Stomach (tissue), 9 donors: Measurements from ENCODE around the gene SRP72. TPM values are rescaled to one million over a fixed set of nuclear protein-coding genes. Genes with fewer than 3 reads are reported as not detected.

Experiments used
- DNase-seq, 2 donors: peaks; one replicate each; pipeline versions ENCODE4 v3.0.0 to v3.0.0-alpha.2; 2013 to 2019
- H3K27ac ChIP-seq, 5 donors: fragments of 200-600 bp in 4 of 5; sonication (generic) in 4 of 5; one replicate each; pipeline ENCODE4 v1.5.1; 2013 to 2019; ENCODE audit warnings: mild to moderate bottlenecking in 1 of 5, moderate library complexity in 1 of 5
- H3K27me3 ChIP-seq, 3 donors: fragments of 200-600 bp; sonication (generic); one replicate each; pipeline ENCODE4 v1.5.1; 2017 to 2019; ENCODE audit warnings: mixed run types in 1 of 3
- H3K36me3 ChIP-seq, 4 donors: fragments of 200-600 bp; sonication (generic); 1 replicate in 3 of 4; 2 replicates in 1 of 4; pipeline ENCODE4 v1.5.1; 2016 to 2019
- H3K4me1 ChIP-seq, 4 donors: fragments of 200-600 bp; sonication (generic); one replicate each; pipeline ENCODE4 v1.5.1; 2016 to 2019
- H3K4me3 ChIP-seq, 4 donors: fragments of 200-600 bp; sonication (generic) in 3 of 4; one replicate each; pipeline ENCODE4 v1.5.1; 2016 to 2019; ENCODE audit warnings: mild to moderate bottlenecking in 1 of 4
- H3K9me3 ChIP-seq, 4 donors: fragments of 200-600 bp; sonication (generic); one replicate each; pipeline ENCODE4 v1.5.1; 2016 to 2019
- CTCF ChIP-seq, 7 experiments: fragments of 450-650 bp in 4 of 7; fragments of 200-600 bp in 3 of 7; sonication (generic) in 3 of 7; IDR thresholded peaks; one replicate each; pipeline ENCODE4 v1.5.1; 2016 to 2019; ENCODE audit warnings: antibody characterized with exemption in 7 of 7, control low read depth in 2 of 7, mild to moderate bottlenecking in 1 of 7
- EP300 ChIP-seq: sonication (generic); formaldehyde crosslinking; IDR thresholded peaks from one replicate; pipeline ENCODE4 v1.6.1; 2017; ENCODE audit warnings: antibody characterized with exemption
- POLR2A ChIP-seq, 4 donors: fragments of 450-650 bp; IDR thresholded peaks; one replicate each; pipeline ENCODE4 v1.6.1; 2016; ENCODE audit warnings: antibody characterized with exemption in 4 of 4, control low read depth in 2 of 4, mild to moderate bottlenecking in 1 of 4, moderate library complexity in 1 of 4
- POLR2AphosphoS5 ChIP-seq, 3 donors: sonication (generic); formaldehyde crosslinking; IDR thresholded peaks; one replicate each; pipeline ENCODE4 v1.6.1; 2016; ENCODE audit warnings: antibody characterized with exemption in 3 of 3
- WGBS, 5 donors: extraction: QIAGEN DNeasy Blood & Tissue Kit in 3 of 5; methylation state at CpG; one replicate each; pipeline versions ENCODE4 v1.1.5 to v1.1.7; 2013 to 2018; 5-methylcytosine and 5-hydroxymethylcytosine counted together
- intact Hi-C: fragments of 100-400 bp; cut with DNase I; formaldehyde crosslinking; loops from one replicate; pipeline ENCODE4 v1.15.1; 2023; ENCODE audit warnings: low total_unique reads
- polyA plus RNA-seq, 3 donors: library from polyadenylated mRNA; stranded (reverse); fragments of 200-250 nt; gene quantifications; one replicate each; pipeline ENCODE4 v1.2.3, GENCODE V29; 2013
- total RNA-seq, 5 donors: library from RNA; depleted of rRNA; stranded (reverse); fragments of >200 nt; gene quantifications; one replicate each; pipeline versions ENCODE4 v1.1.0 to v1.2.3, GENCODE V29; 2014 to 2016
- donor health status: healthy with polysubstance abuse.
- donor health status: Bipolar disorder and iron deficiency.
- donor health status: healthy.

SRP72 gene
- total and polyA plus RNA-seq, 8 donors = 28.4 to 63.7 (median 37.4) TPM

- H3K27me3 ChIP-seq = no peaks in the 10 kb centered on the region
- peaks cover 11 to 76% (median 69%) of the 10 kb centered on the region in 4 donors for H3K36me3 ChIP-seq
- no peak for DNase-seq
- no peak overlapping the region for H3K27ac ChIP-seq
- H3K4me3 ChIP-seq = no peak overlapping the region
- no peaks in the 10 kb centered on the region for H3K4me1 ChIP-seq
- H3K9me3 ChIP-seq = no peaks in the 10 kb centered on the region
- 88 to 100% (median 96%) methylated on average over 1 of the region's 1 CpG for WGBS, 5 donors
- intact Hi-C loops = no loop called here
- no peak for TF ChIP-seq CTCF (IDR thresholded peaks at IDR 0.05)
- no peak for TF ChIP-seq POLR2AphosphoS5 (IDR thresholded peaks at IDR 0.05)
- no peak for TF ChIP-seq POLR2A (IDR thresholded peaks at IDR 0.05)
- TF ChIP-seq EP300 = no peak
Observed at GRCh38 chr4:56450342-56450741, 17.1 kb upstream of the SRP72 start.

- no peak overlapping the region for H3K4me3 ChIP-seq
- 76 to 87% (median 81%) methylated on average over 3 of the region's 3 CpGs for WGBS, 5 donors
- H3K9me3 ChIP-seq = no peaks in the 10 kb centered on the region
- no peaks in the 10 kb centered on the region for H3K27me3 ChIP-seq
- intact Hi-C loops = no loop called here
- H3K27ac ChIP-seq = no peak overlapping the region
- peaks cover 2 to 13% (median 7%) of the 10 kb centered on the region in 4 donors for H3K4me1 ChIP-seq
- no peak for TF ChIP-seq POLR2A (IDR thresholded peaks at IDR 0.05)
- H3K36me3 ChIP-seq = peaks cover 7 to 73% (median 59%) of the 10 kb centered on the region in 4 donors
- no peak for DNase-seq
Observed at GRCh38 chr4:56460085-56460484, 7.3 kb upstream of the SRP72 start.

- DNase-seq = no peak
- Histone ChIP-seq H3K9me3 (no peaks in the 10 kb centered on the region), H3K4me3 (no peak overlapping the region), H3K27me3 (no peaks in the 10 kb centered on the region), H3K36me3 (peaks cover 7 to 56% (median 45%) of the 10 kb centered on the region in 4 donors), H3K4me1 (peaks cover 13 to 28% (median 20%) of the 10 kb centered on the region in 4 donors), H3K27ac (no peak overlapping the region)
- TF ChIP-seq POLR2AphosphoS5 (IDR thresholded peaks at IDR 0.05) (no peak), POLR2A (IDR thresholded peaks at IDR 0.05) (no peak), EP300 (no peak), CTCF (IDR thresholded peaks at IDR 0.05) (no peak)
- intact Hi-C loops = no loop called here
Observed at GRCh38 chr4:56462157-56462556, 5.3 kb upstream of the SRP72 start.

GRCh38 chr4:56463711-56464110 lies 3.7 kb upstream of the SRP72 start:
- WGBS, 5 donors = 88 to 94% (median 92%) methylated on average over 5 of the region's 5 CpGs
- intact Hi-C loops = no loop called here
- DNase-seq = no peak
- H3K4me1 ChIP-seq = peaks cover 19 to 35% (median 26%) of the 10 kb centered on the region in 4 donors
- no peaks in the 10 kb centered on the region for H3K27me3 ChIP-seq
- no peak overlapping the region for H3K4me3 ChIP-seq
- no peaks in the 10 kb centered on the region for H3K9me3 ChIP-seq
- H3K27ac ChIP-seq = no peak overlapping the region
- H3K36me3 ChIP-seq = peaks cover 7 to 44% (median 39%) of the 10 kb centered on the region in 4 donors
- TF ChIP-seq POLR2AphosphoS5 (IDR thresholded peaks at IDR 0.05) = no peak
- no peak for TF ChIP-seq EP300
- no peak for TF ChIP-seq CTCF (IDR thresholded peaks at IDR 0.05)
- TF ChIP-seq POLR2A (IDR thresholded peaks at IDR 0.05) = no peak

- WGBS, 5 donors = 75 to 85% (median 80%) methylated on average over 3 of the region's 3 CpGs
- H3K27ac ChIP-seq = no peak overlapping the region
- intact Hi-C loops = no loop called here
- H3K4me1 ChIP-seq = peaks cover 24 to 44% (median 34%) of the 10 kb centered on the region in 4 donors
- H3K9me3 ChIP-seq = no peaks in the 10 kb centered on the region
- TF ChIP-seq POLR2AphosphoS5 (IDR thresholded peaks at IDR 0.05) = no peak
- no peaks in the 10 kb centered on the region for H3K27me3 ChIP-seq
- no peak overlapping the region for H3K4me3 ChIP-seq
- peaks cover 7 to 36% (median 31%) of the 10 kb centered on the region in 4 donors for H3K36me3 ChIP-seq
- no peak for DNase-seq
Observed at GRCh38 chr4:56464581-56464980, 2.8 kb upstream of the SRP72 start.
